ENCODE measurements around the gene ADAR. TPM values are rescaled to one million over a fixed set of nuclear protein-coding genes. Genes with fewer than 3 reads are reported as not detected.
"Not testable (repeated sequence)": the region's sequence is repeated elsewhere in the genome, so short reads cannot be mapped to it uniquely, and the experiment has no call there.

The ADAR gene, protein sequence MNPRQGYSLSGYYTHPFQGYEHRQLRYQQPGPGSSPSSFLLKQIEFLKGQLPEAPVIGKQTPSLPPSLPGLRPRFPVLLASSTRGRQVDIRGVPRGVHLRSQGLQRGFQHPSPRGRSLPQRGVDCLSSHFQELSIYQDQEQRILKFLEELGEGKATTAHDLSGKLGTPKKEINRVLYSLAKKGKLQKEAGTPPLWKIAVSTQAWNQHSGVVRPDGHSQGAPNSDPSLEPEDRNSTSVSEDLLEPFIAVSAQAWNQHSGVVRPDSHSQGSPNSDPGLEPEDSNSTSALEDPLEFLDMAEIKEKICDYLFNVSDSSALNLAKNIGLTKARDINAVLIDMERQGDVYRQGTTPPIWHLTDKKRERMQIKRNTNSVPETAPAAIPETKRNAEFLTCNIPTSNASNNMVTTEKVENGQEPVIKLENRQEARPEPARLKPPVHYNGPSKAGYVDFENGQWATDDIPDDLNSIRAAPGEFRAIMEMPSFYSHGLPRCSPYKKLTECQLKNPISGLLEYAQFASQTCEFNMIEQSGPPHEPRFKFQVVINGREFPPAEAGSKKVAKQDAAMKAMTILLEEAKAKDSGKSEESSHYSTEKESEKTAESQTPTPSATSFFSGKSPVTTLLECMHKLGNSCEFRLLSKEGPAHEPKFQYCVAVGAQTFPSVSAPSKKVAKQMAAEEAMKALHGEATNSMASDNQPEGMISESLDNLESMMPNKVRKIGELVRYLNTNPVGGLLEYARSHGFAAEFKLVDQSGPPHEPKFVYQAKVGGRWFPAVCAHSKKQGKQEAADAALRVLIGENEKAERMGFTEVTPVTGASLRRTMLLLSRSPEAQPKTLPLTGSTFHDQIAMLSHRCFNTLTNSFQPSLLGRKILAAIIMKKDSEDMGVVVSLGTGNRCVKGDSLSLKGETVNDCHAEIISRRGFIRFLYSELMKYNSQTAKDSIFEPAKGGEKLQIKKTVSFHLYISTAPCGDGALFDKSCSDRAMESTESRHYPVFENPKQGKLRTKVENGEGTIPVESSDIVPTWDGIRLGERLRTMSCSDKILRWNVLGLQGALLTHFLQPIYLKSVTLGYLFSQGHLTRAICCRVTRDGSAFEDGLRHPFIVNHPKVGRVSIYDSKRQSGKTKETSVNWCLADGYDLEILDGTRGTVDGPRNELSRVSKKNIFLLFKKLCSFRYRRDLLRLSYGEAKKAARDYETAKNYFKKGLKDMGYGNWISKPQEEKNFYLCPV
- total RNA-seq: 54.1 TPM
- long read RNA-seq, full-length matches to known transcripts: 3 of 20 reads
- long read RNA-seq, partial matches to known transcripts: 11 of 20 reads
- long read RNA-seq, other reads (novel, unspliced or antisense): 6 of 20 reads

DNA sequence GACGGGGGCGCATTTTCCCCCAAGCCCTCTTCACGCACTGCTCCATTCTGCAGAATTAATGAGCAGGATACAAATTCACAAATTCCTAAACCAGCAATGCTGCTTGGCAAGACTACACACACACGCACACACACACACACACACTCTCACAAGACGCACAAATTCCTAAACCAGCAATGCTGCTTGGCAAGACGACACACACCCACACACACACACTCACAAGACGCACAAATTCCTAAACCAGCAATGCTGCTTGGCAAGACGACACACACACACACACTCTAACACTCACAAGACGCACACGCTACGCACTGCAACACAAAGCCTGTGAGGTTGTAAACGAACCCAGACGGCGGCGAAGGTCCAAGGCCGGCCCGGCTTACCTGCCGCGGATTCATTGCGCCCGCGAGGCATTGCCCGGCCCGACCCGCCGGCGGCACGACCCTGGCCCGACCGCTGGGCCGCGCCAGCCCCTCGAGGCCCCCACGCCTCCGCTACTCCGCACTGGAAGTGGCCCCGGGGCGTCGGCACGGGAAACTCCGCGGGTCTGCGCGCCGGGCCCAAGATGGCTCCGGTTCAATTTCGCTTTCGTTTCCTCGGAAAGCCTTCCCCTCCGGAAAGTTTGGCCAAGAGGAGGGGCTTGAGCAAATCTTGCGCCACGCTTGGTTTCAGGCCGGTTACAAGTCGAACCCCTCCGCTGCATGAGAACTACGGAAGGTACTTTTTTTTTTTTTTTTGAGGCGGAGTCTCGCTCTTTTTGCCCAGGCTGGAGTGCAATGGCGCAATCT, at the start of gene ADAR:
TSS of gene ADAR (minus strand) at position 578 of the 788 bp plus-strand sequence. CDS start at position 398, 180 bp downstream.
- DNase-seq (ENCODE audit: low spot score): peak; percentile 97
- intact Hi-C loops (cut with DNase I): loop anchor here (1.0 kb wide), 1 partner anchor 49 kb away; no protein-coding TSS in a partner anchor

DNA sequence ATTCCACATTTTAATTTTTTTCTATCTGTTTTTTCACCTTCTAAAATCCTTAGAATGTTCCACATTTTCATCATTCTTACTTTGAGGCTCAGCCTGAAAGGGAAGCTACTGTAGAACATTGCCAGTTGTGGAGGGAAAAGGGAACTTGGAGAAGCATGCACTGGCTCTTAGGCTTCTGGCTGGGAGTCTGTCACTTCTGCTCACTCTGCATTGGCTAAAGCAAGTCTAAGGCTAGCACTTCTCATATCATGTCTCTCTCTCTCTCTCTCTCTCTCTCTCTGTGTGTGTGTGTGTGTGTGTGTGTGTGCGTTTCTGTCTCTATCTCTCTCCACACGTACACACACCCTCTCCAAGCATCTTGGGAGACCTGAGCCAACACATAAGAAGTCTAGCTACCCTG, 49.6 kb upstream of the ADAR start:
- DNase-seq (ENCODE audit: low spot score): no peak
- intact Hi-C loops (cut with DNase I): no loop called here

DNA sequence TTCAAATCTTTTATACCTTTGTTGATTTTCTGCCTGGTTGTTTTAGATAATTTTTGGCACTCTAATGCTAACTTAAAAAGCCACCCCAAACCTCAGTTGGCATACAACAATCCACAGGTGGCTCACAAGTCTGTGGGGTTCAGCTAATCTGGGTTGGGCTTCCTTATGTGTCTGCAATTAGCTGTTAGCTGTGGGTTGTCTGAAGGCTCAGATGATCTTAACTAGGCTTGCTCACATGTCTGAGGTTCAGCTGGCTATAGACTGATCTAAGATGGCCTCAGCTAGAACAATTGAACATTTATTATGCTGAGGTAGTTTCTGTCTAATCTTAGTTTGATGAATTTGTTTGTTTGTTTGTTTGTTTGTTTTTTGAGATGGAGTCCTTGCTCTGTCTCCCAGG, 44.9 kb upstream of the ADAR start:
- no peak for DNase-seq (ENCODE audit: low spot score)
- intact Hi-C loops (cut with DNase I): no loop called here

DNA sequence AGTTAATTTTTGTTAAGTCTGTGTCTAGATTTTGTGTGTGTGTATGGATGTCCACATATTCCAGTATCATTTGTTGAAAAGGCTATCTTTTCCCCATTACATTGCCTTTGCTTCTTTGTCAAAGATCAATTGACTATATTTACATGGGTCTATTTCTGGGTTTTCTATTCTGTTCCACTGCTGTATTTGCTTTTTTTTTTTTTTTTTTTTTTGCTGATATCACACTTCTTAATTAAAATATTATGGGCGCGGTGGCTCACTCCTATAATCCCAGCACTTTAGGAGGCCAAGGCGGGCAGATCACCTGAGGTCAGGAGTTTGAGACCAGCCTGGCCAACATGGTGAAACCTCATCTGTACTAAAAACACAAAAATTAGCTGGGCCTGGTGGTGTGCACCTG, 36.7 kb upstream of the ADAR start:
- intact Hi-C loops (cut with DNase I); DNase-seq (ENCODE audit: low spot score): not testable (repeated sequence)

DNA sequence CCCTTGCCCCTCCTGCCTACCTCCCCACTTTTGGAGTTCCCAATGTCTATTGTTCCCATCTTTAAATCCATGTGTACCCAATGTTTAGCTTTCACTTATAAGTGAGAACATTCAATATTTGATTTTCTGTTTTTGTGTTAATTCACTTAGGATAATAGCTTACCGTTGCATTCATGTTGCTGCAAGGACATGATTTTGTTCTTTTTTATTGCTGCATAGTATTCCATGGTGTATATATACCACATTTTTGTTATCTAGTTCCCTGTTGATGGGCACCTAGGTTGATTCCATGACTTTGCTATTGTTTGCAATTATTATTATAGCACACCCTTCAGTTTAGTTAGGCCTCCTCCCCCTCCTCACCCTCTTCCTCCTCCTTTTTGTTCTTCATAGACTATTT, 33.5 kb upstream of the ADAR start:
- intact Hi-C loops (cut with DNase I): no loop called here
- DNase-seq (ENCODE audit: low spot score): no peak

DNA sequence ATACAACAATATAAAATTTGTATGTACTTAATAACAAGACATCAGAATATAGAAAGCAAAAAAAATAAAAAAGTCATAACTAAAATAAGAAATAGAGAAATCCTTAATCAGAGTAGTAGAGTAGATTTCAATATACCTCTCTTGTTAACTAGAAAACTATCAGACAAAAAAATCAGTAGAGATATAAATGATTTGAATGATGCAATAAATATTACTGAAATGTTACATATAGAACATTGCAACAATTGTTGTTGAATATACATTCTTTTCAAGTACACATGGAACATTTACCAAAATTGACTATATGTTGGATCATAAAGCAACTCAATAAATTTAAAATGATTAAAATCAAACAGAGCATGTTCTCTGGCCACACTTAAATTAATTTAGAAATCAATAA, 31.9 kb upstream of the ADAR start:
- intact Hi-C loops (cut with DNase I): no loop called here
- no peak for DNase-seq (ENCODE audit: low spot score)

DNA sequence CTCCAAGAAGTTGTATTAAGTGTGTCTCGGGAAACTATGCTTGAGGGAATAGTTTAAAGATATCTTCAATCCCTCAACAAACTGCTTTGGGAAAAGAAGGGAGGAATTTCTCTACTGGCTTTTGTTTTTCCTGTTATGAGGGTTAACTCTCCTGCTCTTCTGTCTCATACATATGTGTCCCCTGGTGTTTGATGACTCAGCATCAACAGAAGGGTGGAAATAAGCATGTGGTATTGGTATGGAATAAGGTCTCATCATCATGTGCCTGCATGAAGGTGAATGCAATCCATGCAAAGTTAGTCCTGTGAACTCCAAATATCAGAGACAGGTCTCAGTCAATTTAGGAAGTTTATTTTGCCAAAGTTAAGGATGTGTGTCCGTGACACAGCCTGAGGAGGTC, 27.2 kb upstream of the ADAR start:
- no peak for DNase-seq (ENCODE audit: low spot score)
- intact Hi-C loops (cut with DNase I): no loop called here

DNA sequence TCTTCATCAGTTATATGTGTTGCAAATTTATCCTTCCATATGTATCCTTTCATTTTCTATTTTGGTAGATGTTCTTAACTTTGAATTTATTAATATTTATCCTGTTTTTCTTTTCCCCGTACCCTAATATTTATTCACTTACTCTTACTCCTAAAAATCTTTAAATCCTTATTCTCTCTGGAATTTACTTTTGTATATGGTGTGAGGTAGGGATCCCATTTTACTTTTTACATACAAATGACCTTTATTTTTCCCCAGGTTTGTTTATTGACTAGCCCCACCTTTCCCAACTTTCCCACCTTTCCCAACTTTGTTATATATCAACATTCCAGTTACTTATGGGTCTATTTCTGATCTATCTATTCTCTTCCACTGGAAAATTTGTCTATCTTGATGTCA, 21.7 kb upstream of the ADAR start:
- intact Hi-C loops (cut with DNase I): loop anchor here (2.0 kb wide), 1 partner anchor 71 kb away; the partner anchor contains the start of gene UBE2Q1
- no peak for DNase-seq (ENCODE audit: low spot score)

DNA sequence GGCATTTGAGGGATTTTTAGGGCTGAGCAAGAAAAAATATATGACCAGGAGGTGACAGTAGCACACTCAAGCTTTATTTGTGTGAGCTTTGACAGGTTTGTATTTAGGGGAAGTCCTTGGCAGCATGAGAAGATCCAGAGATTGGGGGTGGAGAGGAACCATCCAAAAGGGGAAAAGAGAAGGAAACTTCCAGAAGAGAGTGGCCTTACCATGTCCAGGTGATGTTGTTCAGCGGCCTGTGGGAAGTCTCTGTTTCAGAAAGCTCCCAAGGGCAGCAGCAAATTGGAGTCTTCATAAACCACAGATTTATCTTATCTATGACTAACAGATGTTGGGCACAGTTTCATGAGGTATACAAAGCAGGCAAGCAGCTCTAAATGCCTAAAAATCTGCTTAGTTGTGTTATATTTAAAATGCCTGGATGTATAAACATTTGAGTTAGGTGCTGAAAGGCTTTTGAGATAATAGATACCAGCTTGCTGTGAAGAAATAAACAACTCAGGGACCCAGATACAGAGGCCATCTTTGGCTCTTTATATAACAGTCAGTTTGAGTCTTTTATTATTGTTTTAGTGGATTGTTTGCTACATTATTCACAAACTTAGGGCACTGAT, 21.2 kb upstream of the ADAR start:
- intact Hi-C loops (cut with DNase I): loop anchor here (2.0 kb wide), 1 partner anchor 70 kb away; the partner anchor contains the start of gene UBE2Q1
- DNase-seq (ENCODE audit: low spot score): no peak

DNA sequence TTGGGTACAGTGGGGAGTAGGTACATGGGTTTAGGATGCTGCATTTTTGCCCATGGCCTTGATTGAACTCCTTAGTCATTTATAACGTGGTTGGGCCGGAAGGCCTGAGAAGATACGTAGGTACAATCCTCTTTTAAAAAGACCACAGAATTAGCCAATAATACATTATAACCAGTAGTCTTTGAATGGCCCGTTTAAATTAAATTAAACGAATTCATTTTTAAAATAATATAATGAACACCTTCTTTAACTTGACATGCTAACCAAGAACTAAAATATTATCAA, 20.1 kb upstream of the ADAR start:
- intact Hi-C loops (cut with DNase I): loop anchor here (2.0 kb wide), 1 partner anchor 69 kb away; the partner anchor contains the start of gene UBE2Q1
- no peak for DNase-seq (ENCODE audit: low spot score)

DNA sequence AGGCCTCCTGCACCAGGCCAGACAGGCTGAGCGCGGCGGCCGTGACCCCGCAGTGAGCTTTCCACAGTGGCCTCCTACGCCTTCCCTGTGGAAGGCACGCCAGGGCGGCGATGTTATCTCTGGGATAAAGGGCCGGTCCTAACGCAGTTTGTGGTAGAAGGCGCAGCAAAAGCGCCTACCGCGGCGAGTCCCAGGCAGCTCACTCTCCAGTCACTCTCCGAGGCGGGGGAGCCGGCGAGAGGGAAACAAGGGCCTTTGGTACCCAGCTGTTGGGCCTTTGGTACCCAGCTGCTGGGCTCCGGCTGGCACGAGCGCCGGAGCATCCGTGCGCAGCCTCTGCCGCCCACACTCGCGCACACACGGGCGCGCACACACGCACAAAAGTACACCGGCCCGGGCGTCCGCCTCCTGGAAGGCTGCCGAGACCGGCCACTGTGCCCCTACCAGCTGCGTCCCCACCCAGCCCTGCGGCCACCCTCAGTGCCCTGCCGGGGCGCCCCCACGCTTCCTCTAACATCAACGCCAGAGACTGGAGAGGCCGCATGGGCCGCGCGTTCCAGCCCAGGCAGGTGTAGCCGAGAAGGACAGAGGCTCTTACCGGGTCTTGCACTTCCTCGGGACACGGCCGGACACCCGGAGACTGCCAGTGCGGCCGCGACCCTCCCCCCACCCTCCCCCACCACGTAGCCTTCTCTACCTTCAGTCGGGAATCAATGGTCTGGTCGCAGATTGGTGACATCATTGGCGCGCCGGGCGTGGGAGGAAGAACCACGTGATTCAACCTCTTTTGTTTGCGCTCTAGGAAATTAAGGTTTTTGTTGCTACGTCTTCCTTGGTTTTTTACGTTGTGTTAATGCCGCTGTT, 19.5 kb upstream of the ADAR start:
- peak; percentile 94 for DNase-seq (ENCODE audit: low spot score)
- intact Hi-C loops (cut with DNase I): loop anchor here (2.0 kb wide), 1 partner anchor 69 kb away; the partner anchor contains the start of gene UBE2Q1

DNA sequence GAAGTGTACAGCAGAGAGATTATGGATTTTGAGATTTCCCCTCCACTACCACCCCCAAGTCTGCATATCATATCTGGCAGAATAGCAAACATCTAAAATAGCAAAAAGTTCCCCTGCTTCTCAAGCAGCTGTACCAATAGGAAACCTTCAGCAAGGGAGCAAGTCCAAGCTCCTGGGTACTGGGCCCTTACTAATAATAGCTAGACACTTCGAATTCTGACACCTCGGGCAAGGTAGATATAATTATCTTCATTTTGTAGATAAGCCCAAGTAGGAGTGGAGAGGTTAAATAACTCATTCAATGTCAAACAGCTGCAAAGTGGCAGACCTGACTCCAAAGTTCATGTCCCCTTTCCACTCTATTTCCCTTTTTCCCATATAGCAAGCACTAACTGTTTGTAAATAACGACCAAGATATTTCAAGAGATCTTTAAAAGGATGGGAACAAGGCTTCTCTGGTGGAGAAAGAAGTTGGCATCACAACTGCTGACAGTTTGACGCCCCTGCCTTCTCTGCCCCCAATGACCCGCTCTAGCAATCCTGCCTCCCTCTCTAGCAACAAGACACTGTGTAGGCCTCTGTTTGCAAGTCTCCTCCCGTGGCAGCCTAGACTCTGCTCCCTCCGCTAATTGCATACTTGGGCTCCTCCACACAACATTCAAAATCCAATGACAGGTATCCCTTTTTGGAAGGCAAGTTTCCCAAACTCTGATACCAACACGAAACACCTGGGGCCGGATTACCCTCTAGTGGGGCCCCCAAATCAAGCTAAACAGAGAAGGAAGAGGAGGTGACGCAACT, 18.7 kb upstream of the ADAR start:
- intact Hi-C loops (cut with DNase I): no loop called here
- no peak for DNase-seq (ENCODE audit: low spot score)

DNA sequence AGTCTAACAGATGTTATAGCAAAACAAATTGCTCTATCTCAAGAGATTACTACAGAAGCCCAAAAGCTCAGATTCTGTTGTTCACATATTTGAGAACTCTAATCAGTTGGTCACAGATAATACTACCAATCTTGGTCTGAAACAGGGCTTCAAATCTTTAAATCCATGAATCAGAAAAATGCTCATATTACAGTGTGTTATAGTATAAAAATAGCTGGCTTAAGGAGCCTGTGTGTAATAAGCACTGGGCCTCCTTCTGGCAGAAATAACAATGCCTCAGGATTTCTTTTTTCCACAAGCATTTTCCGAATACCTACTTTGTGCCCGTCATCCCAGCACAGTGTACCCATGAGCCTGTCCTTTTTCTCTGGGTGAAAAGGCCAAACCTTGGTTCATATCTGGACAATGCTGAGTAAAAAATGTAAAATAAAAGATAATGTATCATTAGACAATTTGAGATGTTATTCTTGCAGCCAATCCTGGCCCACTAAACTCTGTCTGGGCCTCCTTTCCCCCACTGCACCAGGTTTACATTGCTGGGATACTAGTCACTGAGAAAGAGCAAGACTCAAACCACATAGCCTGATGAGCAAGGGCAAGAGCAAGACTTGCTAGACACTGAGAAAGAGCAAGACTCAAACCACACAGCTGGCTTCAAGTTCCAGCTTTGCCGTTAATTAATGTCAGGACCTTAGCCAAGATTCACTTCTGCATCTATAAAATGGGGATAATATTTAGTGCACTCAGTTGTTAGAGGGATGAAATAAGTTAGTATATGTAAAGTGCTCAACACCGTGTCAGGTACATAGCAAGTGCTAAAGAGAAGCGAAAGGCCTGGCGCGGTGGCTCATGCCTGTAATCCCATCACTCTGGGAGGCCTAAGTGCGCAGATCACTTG, 17.0 kb upstream of the ADAR start:
- intact Hi-C loops (cut with DNase I): no loop called here
- DNase-seq (ENCODE audit: low spot score): no peak

DNA sequence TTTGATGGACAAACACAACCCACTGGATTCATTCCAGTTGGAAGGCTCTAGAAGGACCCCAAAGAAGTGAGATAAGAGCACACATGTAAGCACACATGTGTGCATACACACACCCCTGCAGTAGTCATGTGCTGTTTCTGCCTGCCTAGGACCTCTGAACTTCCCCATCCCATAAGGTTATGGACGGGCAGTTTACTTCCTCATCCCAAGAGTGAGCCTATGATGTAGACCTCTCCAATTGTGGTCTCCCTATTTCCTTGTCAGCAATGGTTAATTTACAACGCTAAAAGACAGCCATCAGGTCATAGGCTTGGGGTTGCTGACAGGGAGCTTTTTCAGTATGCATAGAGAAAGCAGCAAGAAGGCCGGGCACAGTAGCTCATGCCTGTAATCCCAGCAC, 15.4 kb upstream of the ADAR start:
- no peak for DNase-seq (ENCODE audit: low spot score)
- intact Hi-C loops (cut with DNase I): no loop called here

DNA sequence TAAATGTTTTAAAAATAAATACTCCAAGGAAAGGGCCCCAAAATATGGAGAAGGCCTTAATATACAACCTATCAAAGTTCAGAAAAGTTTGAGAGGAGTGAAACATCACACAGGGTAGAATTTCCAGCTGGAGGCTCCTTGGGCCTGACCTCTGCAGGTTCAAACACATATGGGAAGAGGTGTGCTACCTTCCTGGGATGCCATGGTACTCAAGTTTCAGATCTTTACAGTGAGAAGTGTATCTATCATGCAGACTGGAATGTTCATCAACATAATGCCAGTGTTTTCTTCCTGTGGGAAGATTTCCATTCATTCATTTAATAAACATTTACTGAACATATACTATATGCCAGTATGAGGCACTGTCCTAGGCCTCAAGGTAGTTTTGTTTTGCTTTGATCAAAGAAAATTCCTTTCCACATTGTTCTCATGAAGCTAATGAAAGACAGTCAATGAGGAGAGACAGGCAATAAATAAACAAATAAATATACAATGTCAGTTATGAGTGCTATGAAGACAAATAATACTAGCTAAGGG, 14.6 kb upstream of the ADAR start:
- intact Hi-C loops (cut with DNase I): no loop called here

DNA sequence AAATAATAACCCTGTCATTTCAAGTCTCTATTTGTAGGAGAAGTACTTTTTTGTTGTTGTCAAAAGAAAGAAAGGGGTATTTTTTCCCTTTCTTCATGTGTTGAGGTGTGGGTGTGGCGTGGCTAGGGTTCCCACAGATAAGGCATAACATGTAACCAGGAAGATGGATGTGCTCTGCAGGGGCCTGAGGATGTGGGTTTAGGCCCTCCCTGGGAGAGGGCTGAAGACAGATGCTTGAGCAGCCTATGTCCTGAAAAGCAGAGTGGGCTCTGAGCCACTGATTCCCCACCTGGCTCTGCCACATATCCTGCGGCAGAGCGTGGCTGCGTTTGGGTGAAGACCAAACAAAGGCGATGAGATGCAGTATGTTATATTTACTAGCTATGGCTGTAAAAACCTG, 13.9 kb upstream of the ADAR start:
- no peak for DNase-seq (ENCODE audit: low spot score)
- intact Hi-C loops (cut with DNase I): no loop called here

More for the DNA sequence above, 14.6 kb upstream of the ADAR start:
- no peak for DNase-seq (ENCODE audit: low spot score)

Data from cardiac septum (tissue), 1 donor.